Effector CD8-positive, alpha-beta T cell (primary cell): Measurements from ENCODE around the gene DNAJC1.

Source experiments
- DNase-seq: peaks from one replicate; lab custom pipeline; 2025; lab: John Stamatoyannopoulos, UW

DNAJC1 gene

GRCh38 chr10:22006379-22006884 lies 2.9 kb upstream of the DNAJC1 start:
- DNase-seq = no peak

GRCh38 chr10:22005763-22006162 lies 2.2 kb upstream of the DNAJC1 start:
- DNase-seq = no peak

GRCh38 chr10:22003964-22004281 lies 393 bp upstream of the DNAJC1 start:
- no peak for DNase-seq

- no peak for DNase-seq
These were observed 846 bp downstream of the DNAJC1 start for GRCh38 chr10:22002591-22003176.

DNA sequence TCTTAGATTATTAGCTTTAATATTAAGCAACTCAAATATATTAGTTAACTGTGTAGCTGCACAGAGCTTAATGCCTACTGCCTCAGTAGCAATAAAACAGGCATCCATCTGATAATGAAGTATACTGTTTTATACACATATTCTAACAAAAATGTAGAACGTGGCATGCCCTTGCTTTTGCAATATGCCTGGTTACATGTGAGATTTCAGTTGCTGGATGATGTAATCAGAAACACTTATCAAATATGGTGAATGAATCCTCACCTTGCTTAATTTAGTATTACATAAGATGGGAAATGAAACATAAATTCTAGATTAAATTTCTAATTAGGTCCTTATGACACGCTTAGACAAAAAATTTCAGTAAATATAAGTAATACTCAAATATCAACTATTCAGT lies 8.0 kb downstream of the DNAJC1 start:
- DNase-seq = no peak

- no peak for DNase-seq
These were observed 10.0 kb downstream of the DNAJC1 start for GRCh38 chr10:21993360-21994001.

- no peak for DNase-seq
These were observed 11.7 kb downstream of the DNAJC1 start for GRCh38 chr10:21991785-21992184.

DNA sequence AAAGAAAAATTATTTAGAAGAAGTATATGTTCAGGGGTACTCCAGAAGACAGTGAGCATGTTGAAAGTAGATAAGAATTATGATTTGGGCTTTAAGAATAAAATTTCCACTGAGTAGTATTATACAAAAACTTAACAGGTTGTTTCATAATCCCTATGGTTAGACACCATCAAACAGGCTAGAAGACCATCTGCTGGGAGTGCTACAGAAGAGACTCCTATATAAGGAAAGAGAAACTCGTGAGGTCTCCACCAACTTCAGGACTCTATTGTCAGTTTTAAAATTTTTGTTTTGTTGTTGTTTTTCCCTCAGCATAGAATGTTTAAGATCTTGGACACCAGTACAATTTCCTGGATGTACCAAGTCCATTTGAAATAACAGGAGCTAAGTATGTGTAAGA lies 13.1 kb downstream of the DNAJC1 start:
- DNase-seq = no peak

GRCh38 chr10:21989453-21990154 lies 13.9 kb downstream of the DNAJC1 start:
- DNase-seq = no peak

GRCh38 chr10:21985541-21985940 lies 18.0 kb downstream of the DNAJC1 start:
- no peak for DNase-seq

DNA sequence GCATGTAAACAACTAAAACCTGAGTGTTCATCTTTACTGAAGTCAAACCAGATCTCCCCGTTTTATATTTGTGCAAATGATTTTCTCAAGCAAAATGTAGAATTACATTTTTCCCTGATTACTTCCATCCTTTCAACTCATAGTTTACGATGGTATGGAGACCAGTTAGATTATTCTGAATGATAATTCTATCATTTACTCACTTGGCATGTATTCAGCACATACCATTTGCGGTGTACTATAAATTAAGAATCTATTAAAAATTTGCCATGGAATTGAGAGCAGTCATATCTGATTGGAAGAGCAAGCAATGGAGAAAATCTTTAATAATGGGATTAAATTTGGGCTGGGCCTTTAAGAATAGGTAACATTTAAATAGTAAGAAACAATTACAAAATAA lies 22.4 kb downstream of the DNAJC1 start:
- no peak for DNase-seq

- DNase-seq = no peak
These were observed 22.8 kb downstream of the DNAJC1 start for GRCh38 chr10:21980691-21981090.

- no peak for DNase-seq
These were observed 25.2 kb downstream of the DNAJC1 start for GRCh38 chr10:21978191-21978862.

GRCh38 chr10:21976739-21977138 lies 26.8 kb downstream of the DNAJC1 start:
- no peak for DNase-seq

DNA sequence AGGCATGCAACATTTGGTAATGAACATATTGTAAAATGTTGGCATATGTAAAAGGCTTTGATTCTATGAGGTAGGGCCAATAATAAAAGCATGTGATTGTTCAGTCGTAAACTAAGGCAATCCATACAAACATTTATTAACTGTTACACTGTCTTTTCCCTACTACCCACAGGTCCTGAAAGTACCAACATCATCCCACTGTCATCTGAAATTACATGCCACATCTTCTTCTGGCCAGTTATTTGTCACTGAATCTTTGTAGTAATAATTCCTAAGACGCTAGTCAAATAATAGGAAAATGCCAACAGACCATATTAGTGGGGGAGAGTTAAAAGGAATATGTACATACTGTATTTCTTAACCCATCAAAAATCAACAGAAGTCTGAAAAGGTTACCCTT lies 27.2 kb downstream of the DNAJC1 start:
- no peak for DNase-seq

DNA sequence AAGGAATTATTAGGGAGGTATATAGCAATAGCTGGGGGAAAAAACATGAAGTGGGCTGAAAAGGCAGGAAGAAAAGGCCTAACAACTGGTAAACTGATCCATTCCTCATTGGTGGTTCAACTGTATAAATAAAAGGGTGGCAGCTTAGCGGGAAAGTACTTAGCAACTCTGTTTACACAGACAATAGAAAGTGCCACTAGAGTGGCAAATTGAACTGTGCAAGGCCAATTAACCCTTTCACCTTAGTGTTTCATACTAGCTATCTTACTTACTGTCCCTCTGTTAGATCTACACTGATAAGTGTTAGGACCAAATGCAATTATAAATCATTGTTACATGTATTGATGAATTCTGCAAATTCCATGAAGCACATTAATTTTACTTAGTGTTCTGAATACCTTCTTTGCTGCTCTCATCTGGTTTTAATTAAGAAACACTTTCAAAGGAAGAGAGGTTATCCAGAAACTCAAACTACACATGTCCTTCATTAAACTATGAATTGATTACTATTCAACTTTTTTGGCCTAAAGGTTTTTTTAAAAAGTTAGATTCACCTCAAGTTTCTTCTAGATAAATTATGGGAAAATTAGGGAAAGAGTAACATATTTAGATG lies 28.0 kb downstream of the DNAJC1 start:
- no peak for DNase-seq

DNA sequence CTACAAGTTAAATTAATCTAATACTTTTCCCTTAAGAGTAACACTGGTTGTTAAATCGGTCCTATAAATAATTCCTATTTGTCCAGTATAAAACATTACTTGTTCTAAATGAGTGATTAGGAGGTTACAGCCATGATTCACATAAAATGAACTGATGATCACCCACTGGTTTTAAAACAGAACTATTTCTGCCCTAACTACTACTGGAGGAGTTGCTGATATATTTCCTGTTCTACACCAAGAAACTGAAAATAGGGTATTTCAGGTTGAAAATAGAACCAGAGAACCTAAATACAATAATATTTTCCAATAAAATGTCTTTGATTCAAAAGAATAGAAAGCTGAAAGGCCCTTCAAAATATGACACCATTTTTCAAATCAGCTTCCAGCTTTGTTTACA lies 30.9 kb downstream of the DNAJC1 start:
- DNase-seq = no peak

DNA sequence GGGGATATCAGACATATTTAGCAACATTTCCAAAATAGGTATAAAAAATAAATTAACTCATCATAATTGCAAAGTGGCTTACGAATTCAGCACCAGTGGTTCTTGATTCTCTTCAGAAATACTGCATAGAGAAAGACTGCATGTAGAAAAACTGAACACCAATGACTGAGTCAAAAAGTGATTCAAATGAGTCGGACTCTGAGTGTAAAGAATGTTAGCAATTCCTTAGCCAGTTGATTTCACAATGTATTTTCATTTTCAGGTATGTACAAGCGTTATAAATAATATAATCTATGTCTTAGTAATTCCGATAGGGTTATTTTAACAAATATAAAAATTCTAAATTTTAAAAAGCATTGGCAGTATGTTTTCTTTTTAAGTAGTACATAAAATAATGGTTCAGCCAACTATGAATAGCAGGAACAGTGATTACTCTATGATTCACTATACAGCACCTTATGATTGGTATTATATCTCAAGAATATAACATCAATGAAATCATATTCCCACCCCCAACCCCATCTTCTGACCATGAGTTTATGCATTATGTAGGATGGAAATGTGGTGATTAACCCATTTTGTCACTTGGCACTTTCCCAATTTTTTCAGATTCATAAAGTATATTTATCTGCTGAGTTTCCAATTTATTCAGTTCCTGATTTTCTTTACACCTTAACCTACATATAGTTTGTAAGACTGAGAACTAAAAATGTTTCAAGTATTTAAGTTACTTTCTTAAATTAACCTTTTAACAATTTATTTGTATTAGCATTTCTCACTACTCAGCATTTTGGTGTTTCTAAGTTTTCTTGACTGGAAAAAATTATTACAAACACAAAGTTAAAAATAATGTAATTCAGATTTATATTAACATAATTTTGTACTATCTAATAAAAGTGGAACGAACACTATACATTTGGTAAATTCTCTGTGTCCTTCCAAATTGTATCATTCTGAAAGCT lies 33.9 kb downstream of the DNAJC1 start:
- no peak for DNase-seq

DNA sequence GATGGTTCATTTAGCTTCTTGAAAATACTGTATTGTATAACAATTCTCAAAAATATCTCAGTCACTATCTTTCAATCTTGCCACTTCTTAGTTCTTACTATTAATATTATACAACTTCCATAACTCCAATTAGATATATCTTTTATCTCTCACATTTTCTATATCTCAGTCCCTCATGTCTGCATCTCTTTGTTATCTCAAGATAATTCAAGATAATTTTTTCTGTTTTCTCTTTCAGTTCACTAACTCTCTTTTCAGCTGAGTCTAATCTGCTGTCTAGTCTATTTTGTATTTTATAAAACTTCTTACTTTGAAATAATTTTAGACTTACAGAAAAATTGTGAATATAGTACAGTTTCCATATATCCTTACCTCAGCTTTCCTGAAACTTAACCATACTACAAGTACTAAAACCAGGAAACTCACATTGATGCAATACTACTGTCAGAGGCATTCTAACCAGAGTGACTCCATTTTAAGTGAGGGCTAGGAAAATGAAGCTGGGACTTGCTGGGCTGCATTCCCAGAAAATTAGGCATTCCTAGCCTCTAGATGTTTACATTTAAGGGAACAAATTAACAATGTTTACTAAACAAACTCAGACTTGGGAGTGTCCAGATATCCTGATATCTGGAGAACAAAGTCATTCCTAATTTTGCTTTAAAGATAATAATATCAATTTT lies 38.4 kb downstream of the DNAJC1 start:
- no peak for DNase-seq

- DNase-seq = no peak
These were observed 41.2 kb downstream of the DNAJC1 start for GRCh38 chr10:21962358-21962757.

GRCh38 chr10:21961847-21962246 lies 41.7 kb downstream of the DNAJC1 start:
- no peak for DNase-seq
